Peyer's patch (tissue), 4 donors: ENCODE results near the gene C1GALT1.

Experiments used
- POLR2A ChIP-seq, 2 donors: fragments of 450-650 bp; IDR thresholded peaks; one replicate each; pipeline ENCODE4 v1.5.1; 2017; ENCODE audit warnings: antibody characterized with exemption in 2 of 2, mild to moderate bottlenecking in 2 of 2, moderate library complexity in 2 of 2
- TF ChIP-seq, protein P1 (sequence below), 6 experiments: fragments of 450-650 bp in 4 of 6; fragments of 200-600 bp in 2 of 6; sonication (generic) in 1 of 6; IDR thresholded peaks; one replicate each; pipeline ENCODE4 v1.5.1; 2017 to 2019; ENCODE audit warnings: antibody characterized with exemption in 6 of 6, mild to moderate bottlenecking in 3 of 6, moderate library complexity in 1 of 6

GRCh38 chr7:7214398-7215347 lies 32.3 kb downstream of the C1GALT1 start:
- no peak for TF ChIP-seq POLR2A (IDR thresholded peaks at IDR 0.05)
- TF ChIP-seq, protein P1, sequence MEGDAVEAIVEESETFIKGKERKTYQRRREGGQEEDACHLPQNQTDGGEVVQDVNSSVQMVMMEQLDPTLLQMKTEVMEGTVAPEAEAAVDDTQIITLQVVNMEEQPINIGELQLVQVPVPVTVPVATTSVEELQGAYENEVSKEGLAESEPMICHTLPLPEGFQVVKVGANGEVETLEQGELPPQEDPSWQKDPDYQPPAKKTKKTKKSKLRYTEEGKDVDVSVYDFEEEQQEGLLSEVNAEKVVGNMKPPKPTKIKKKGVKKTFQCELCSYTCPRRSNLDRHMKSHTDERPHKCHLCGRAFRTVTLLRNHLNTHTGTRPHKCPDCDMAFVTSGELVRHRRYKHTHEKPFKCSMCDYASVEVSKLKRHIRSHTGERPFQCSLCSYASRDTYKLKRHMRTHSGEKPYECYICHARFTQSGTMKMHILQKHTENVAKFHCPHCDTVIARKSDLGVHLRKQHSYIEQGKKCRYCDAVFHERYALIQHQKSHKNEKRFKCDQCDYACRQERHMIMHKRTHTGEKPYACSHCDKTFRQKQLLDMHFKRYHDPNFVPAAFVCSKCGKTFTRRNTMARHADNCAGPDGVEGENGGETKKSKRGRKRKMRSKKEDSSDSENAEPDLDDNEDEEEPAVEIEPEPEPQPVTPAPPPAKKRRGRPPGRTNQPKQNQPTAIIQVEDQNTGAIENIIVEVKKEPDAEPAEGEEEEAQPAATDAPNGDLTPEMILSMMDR (IDR thresholded peaks at IDR 0.05), result no peak
